Stimulated activated naive B cell treated with anti-CD40 and anti-IgM and Interleukin-4, amounts not matched to agents 10 μg/mL and 1 μg/mL and 100 μg/mL, for 72 hours (primary cell): ENCODE data around the gene CACNA1D.

Source experiments
- ATAC-seq, 2 donors: fragments of 150-1000 bp; cut with Tn5 transposase; replicated peaks; 2 replicates each; pipeline ENCODE4 v1.10.0; 2021; ENCODE audit warnings: moderate library complexity in 1 of 2
- DNase-seq: peaks from one replicate; pipeline ENCODE4 v3.0.0; 2021
- H3K27ac Mint-ChIP-seq: one replicate; pipeline ENCODE4 v1.8.0; 2022; ENCODE audit warnings: mild to moderate bottlenecking, mixed read lengths
- H3K27me3 Mint-ChIP-seq, 2 donors: one replicate each; pipeline ENCODE4 v1.8.0; 2022; ENCODE audit warnings: mixed read lengths in 2 of 2
- H3K36me3 Mint-ChIP-seq, 2 donors: one replicate each; pipeline ENCODE4 v1.8.0; 2022; ENCODE audit warnings: mixed read lengths in 2 of 2, mild to moderate bottlenecking in 1 of 2
- H3K4me1 Mint-ChIP-seq, 2 donors: one replicate each; pipeline ENCODE4 v1.8.0; 2022; ENCODE audit warnings: mixed read lengths in 2 of 2, mild to moderate bottlenecking in 1 of 2
- H3K4me3 Mint-ChIP-seq, 2 donors: one replicate each; pipeline ENCODE4 v1.8.0; 2022; ENCODE audit warnings: mild to moderate bottlenecking in 2 of 2, mixed read lengths in 2 of 2, moderate library complexity in 1 of 2
- H3K9me3 Mint-ChIP-seq, 2 donors: one replicate each; pipeline ENCODE4 v1.8.0; 2022; ENCODE audit warnings: mixed read lengths in 2 of 2, mild to moderate bottlenecking in 1 of 2

Gene CACNA1D

GRCh38 chr3:53824795-53825194 lies 330.4 kb downstream of the CACNA1D start:
- Mint-ChIP-seq H3K27ac (peak overlapping the region; percentile 42), H3K4me1 (peaks cover 8 to 12% of the 10 kb centered on the region in 2 donors), H3K9me3 (no peaks in the 10 kb centered on the region), H3K4me3 (no peak overlapping the region), H3K27me3 (peaks cover 3 to 23% of the 10 kb centered on the region in 2 donors), H3K36me3 (peaks cover 44 to 74% of the 10 kb centered on the region in 2 donors)
- ATAC-seq (no peak), DNase-seq (no peak)

- no peak for ATAC-seq
- Mint-ChIP-seq H3K36me3 (peaks cover 39 to 68% of the 10 kb centered on the region in 2 donors), H3K27me3 (peaks cover 0 to 23% of the 10 kb centered on the region in 2 donors)
Measured at GRCh38 chr3:53826048-53826447, 331.6 kb downstream of the CACNA1D start.

GRCh38 chr3:53828581-53828980 lies 334.2 kb downstream of the CACNA1D start:
- Mint-ChIP-seq H3K4me1 (peaks cover 5 to 12% of the 10 kb centered on the region in 2 donors), H3K4me3 (no peak overlapping the region), H3K27ac (no peak overlapping the region), H3K9me3 (no peaks in the 10 kb centered on the region), H3K27me3 (peaks cover 0 to 23% of the 10 kb centered on the region in 2 donors), H3K36me3 (peaks cover 33 to 64% of the 10 kb centered on the region in 2 donors)
- ATAC-seq = no peak
- no peak for DNase-seq

More at GRCh38 chr3:53826048-53826447, 331.6 kb downstream of the CACNA1D start:
- Mint-ChIP-seq H3K9me3 (no peaks in the 10 kb centered on the region), H3K4me3 (no peak overlapping the region), H3K4me1 (peaks cover 8 to 9% of the 10 kb centered on the region in 2 donors), H3K27ac (peak overlapping the region; percentile 70)
- no peak for DNase-seq

GRCh38 chr3:53829605-53830004 lies 335.2 kb downstream of the CACNA1D start:
- no peak overlapping the region for H3K4me3 Mint-ChIP-seq
- peaks cover 0 to 16% of the 10 kb centered on the region in 2 donors for H3K27me3 Mint-ChIP-seq
- H3K4me1 Mint-ChIP-seq = peaks cover 5 to 12% of the 10 kb centered on the region in 2 donors
- ATAC-seq = no peak
- H3K36me3 Mint-ChIP-seq = peaks cover 30 to 58% of the 10 kb centered on the region in 2 donors
- DNase-seq = no peak
- no peaks in the 10 kb centered on the region for H3K9me3 Mint-ChIP-seq
- no peak overlapping the region for H3K27ac Mint-ChIP-seq

GRCh38 chr3:53830944-53831343 lies 336.5 kb downstream of the CACNA1D start:
- Mint-ChIP-seq H3K4me3 (no peak overlapping the region), H3K4me1 (peaks cover 5 to 10% of the 10 kb centered on the region in 2 donors), H3K27ac (no peak overlapping the region), H3K36me3 (peaks cover 27 to 51% of the 10 kb centered on the region in 2 donors), H3K27me3 (peaks cover 0 to 4% of the 10 kb centered on the region in 2 donors), H3K9me3 (no peaks in the 10 kb centered on the region)
- DNase-seq (no peak), ATAC-seq (no peak)

GRCh38 chr3:53833053-53833645 lies 338.7 kb downstream of the CACNA1D start:
- DNase-seq (no peak), ATAC-seq (no peak)
- Mint-ChIP-seq H3K4me3 (no peak overlapping the region), H3K27ac (no peak overlapping the region), H3K4me1 (peaks cover 3 to 5% of the 10 kb centered on the region in 2 donors), H3K36me3 (peaks cover 30 to 46% of the 10 kb centered on the region in 2 donors), H3K27me3 (peaks cover 2 to 4% of the 10 kb centered on the region in 2 donors), H3K9me3 (no peaks in the 10 kb centered on the region)

GRCh38 chr3:53833700-53834099 lies 339.3 kb downstream of the CACNA1D start:
- no peak overlapping the region for H3K4me3 Mint-ChIP-seq
- H3K27ac Mint-ChIP-seq = no peak overlapping the region
- peaks cover 33 to 48% of the 10 kb centered on the region in 2 donors for H3K36me3 Mint-ChIP-seq
- H3K4me1 Mint-ChIP-seq = peaks cover 3 to 6% of the 10 kb centered on the region in 2 donors
- ATAC-seq = no peak
- H3K9me3 Mint-ChIP-seq = no peaks in the 10 kb centered on the region
- H3K27me3 Mint-ChIP-seq = peaks cover 4 to 9% of the 10 kb centered on the region in 2 donors
- no peak for DNase-seq

GRCh38 chr3:53834429-53835095 lies 340.2 kb downstream of the CACNA1D start:
- Mint-ChIP-seq H3K9me3 (no peaks in the 10 kb centered on the region), H3K27ac (no peak overlapping the region), H3K4me1 (peaks cover 3 to 15% of the 10 kb centered on the region in 2 donors), H3K36me3 (peaks cover 40 to 51% of the 10 kb centered on the region in 2 donors), H3K4me3 (no peak overlapping the region), H3K27me3 (peaks cover 4 to 18% of the 10 kb centered on the region in 2 donors)
- no peak for DNase-seq
- ATAC-seq = no peak

GRCh38 chr3:53835257-53835656 lies 340.8 kb downstream of the CACNA1D start:
- DNase-seq (no peak), ATAC-seq (no peak)
- no peak overlapping the region for H3K27ac Mint-ChIP-seq
- H3K36me3 Mint-ChIP-seq = peaks cover 38 to 49% of the 10 kb centered on the region in 2 donors
- H3K9me3 Mint-ChIP-seq = no peaks in the 10 kb centered on the region
- peaks cover 3 to 19% of the 10 kb centered on the region in 2 donors for H3K4me1 Mint-ChIP-seq
- H3K4me3 Mint-ChIP-seq = no peak overlapping the region
- H3K27me3 Mint-ChIP-seq = peaks cover 8 to 24% of the 10 kb centered on the region in 2 donors

GRCh38 chr3:53836084-53836872 lies 341.9 kb downstream of the CACNA1D start:
- peaks cover 8 to 24% of the 10 kb centered on the region in 2 donors for H3K27me3 Mint-ChIP-seq
- H3K36me3 Mint-ChIP-seq = peaks cover 43 to 52% of the 10 kb centered on the region in 2 donors
- no peak overlapping the region for H3K4me3 Mint-ChIP-seq
- DNase-seq = no peak
- no peaks in the 10 kb centered on the region for H3K9me3 Mint-ChIP-seq
- ATAC-seq = no peak
- H3K27ac Mint-ChIP-seq = no peak overlapping the region
- H3K4me1 Mint-ChIP-seq = peaks cover 4 to 19% of the 10 kb centered on the region in 2 donors

GRCh38 chr3:53837331-53837730 lies 342.9 kb downstream of the CACNA1D start:
- DNase-seq (no peak), ATAC-seq (no peak)
- peaks cover 7 to 21% of the 10 kb centered on the region in 2 donors for H3K4me1 Mint-ChIP-seq
- peaks cover 8 to 24% of the 10 kb centered on the region in 2 donors for H3K27me3 Mint-ChIP-seq
- H3K27ac Mint-ChIP-seq = no peak overlapping the region
- H3K9me3 Mint-ChIP-seq = no peaks in the 10 kb centered on the region
- peaks cover 42 to 55% of the 10 kb centered on the region in 2 donors for H3K36me3 Mint-ChIP-seq
- no peak overlapping the region for H3K4me3 Mint-ChIP-seq

- ATAC-seq (no peak), DNase-seq (no peak)
- peaks cover 32 to 49% of the 10 kb centered on the region in 2 donors for H3K4me1 Mint-ChIP-seq
- H3K27ac Mint-ChIP-seq = peak overlapping the region; percentile 14
- H3K4me3 Mint-ChIP-seq = no peak overlapping the region
- H3K36me3 Mint-ChIP-seq = peaks cover 39 to 51% of the 10 kb centered on the region in 2 donors
- H3K27me3 Mint-ChIP-seq = peaks cover 13 to 41% of the 10 kb centered on the region in 2 donors
- H3K9me3 Mint-ChIP-seq = no peaks in the 10 kb centered on the region
Measured at GRCh38 chr3:53841296-53841695, 346.9 kb downstream of the CACNA1D start.

- peak overlapping the region; percentile 13 to 88 for H3K4me3 Mint-ChIP-seq
Measured at GRCh38 chr3:53842436-53843194, 348.2 kb downstream of the CACNA1D start.

More at GRCh38 chr3:53842436-53843194, 348.2 kb downstream of the CACNA1D start:
- peak overlapping the region; percentile 74 for H3K27ac Mint-ChIP-seq
- peak in 1 of 2 donors; percentile 1 for ATAC-seq
- H3K27me3 Mint-ChIP-seq = peaks cover 13 to 53% of the 10 kb centered on the region in 2 donors
- no peak for DNase-seq
- peaks cover 39 to 48% of the 10 kb centered on the region in 2 donors for H3K36me3 Mint-ChIP-seq
- no peaks in the 10 kb centered on the region for H3K9me3 Mint-ChIP-seq
- H3K4me1 Mint-ChIP-seq = peaks cover 33 to 55% of the 10 kb centered on the region in 2 donors
